Pancreas (tissue), 10 donors: ENCODE results near the gene PAM. TPM values are rescaled to one million over a fixed set of nuclear protein-coding genes. Genes with fewer than 3 reads are reported as not detected.

ENCODE experiments used
- ATAC-seq, 4 donors: fragments of 200-7000 bp; cut with Tn5 transposase; one replicate each; pipeline versions ENCODE4 v1.8.0 to v1.9.1; 2020; ENCODE audit warnings: mild to moderate bottlenecking in 4 of 4, moderate library complexity in 4 of 4
- DNase-seq, 6 donors: peaks; one replicate each; pipeline ENCODE4 v3.0.0-alpha.2; 2020
- FAIRE-seq: peaks from 2 replicates; lab custom pipeline; 2012; peaks lifted over from hg19 to GRCh38; lab: Jason Lieb, UNC
- H3K27ac ChIP-seq, 4 donors: fragments of 200-600 bp; sonication (generic); 1 replicate in 3 of 4; 2 replicates in 1 of 4; pipeline versions ENCODE4 v1.5.0 to v1.8.0; 2020
- H3K27me3 ChIP-seq, 4 donors: fragments of 200-600 bp; one replicate each; pipeline ENCODE4 v1.8.0; 2021
- H3K36me3 ChIP-seq, 3 donors: fragments of 200-600 bp; sonication (generic) in 1 of 3; one replicate each; pipeline versions ENCODE4 v1.5.0 to v1.8.0; 2020 to 2021
- H3K4me1 ChIP-seq, 3 donors: fragments of 200-600 bp; one replicate each; pipeline ENCODE4 v1.8.0; 2021
- H3K4me3 ChIP-seq, 4 donors: fragments of 200-600 bp; sonication (generic) in 2 of 4; one replicate each; pipeline versions ENCODE4 v1.5.0 to v1.8.0; 2020 to 2021
- H3K9me3 ChIP-seq, 4 donors: fragments of 200-600 bp; one replicate each; pipeline ENCODE4 v1.8.0; 2021
- WGBS, 2 donors: extraction: QIAGEN DNeasy Blood & Tissue Kit; methylation state at CpG; one replicate each; pipeline ENCODE4 v1.1.7; 2013; 5-methylcytosine and 5-hydroxymethylcytosine counted together
- intact Hi-C, 3 donors: fragments of 100-400 bp; cut with DNase I; formaldehyde crosslinking; loops; one replicate each; pipeline versions ENCODE4 v1.11.1 to v1.14.2; 2022
- polyA plus RNA-seq, 2 donors: library from polyadenylated mRNA; stranded (reverse); fragments of 200-250 nt; gene quantifications; one replicate each; pipeline ENCODE4 v1.2.3, GENCODE V29; 2013
- total RNA-seq, 6 donors: library from RNA; stranded (reverse); fragmentation: NEBNext Ultra II Directional in 4 of 6; extraction: Animal tissue kit (Norgen Biotek cat#: 25700) in 4 of 6; gene quantifications; one replicate each; pipeline versions ENCODE4 v1.2.1 to v1.2.4, GENCODE V29; 2021 to 2023
- TF ChIP-seq, protein P1 (sequence below), 4 donors: fragments of 200-600 bp; sonication (generic) in 3 of 4; IDR thresholded peaks; one replicate each; pipeline versions ENCODE4 v1.5.0 to v1.8.0; 2021; ENCODE audit warnings: antibody characterized with exemption in 4 of 4
- donor health status: healthy with polysubstance abuse.
- donor health status: DM: no; HTN: no; CAD: no; lungs with moderate emphysema.
- donor health status: DM: no; HTN: no; CAD: no.
- donor health status: control.
- donor health status: control.
- donor health status: Bipolar disorder and iron deficiency.
- donor health status: DM: yes; HTN: yes; CAD: no.
- donor health status: DM: no; HTN: no; CAD: no.
- donor health status: DM: no; HTN: no; CAD: no.
- donor health status: DM: yes; HTN: yes; CAD: no.

Gene PAM
- total and polyA plus RNA-seq, 8 donors = 47.0 to 242 (median 85.8) TPM

DNA sequence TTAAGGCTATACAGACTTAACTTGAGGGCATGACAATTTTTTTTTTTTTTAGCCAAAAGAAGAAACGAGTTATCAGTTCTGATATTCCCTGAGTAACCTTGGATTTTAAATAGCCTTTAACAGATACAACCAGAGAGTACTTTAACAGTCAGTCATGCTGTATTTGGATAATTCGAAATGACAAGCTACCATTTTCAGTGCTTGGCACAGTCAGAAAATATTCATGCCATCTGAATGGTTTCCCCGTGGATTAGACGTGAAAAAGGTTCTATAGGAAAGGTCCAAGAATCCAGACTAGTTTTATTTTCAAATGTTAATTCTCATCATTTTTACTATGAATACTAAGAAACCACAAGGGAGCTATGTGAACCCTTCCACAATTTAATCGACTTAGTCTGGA, 165.7 kb downstream of the PAM start:
- H3K9me3 ChIP-seq = no peaks in the 10 kb centered on the region
- H3K27me3 ChIP-seq = no peaks in the 10 kb centered on the region
- intact Hi-C loops = no loop called here
- H3K36me3 ChIP-seq = no peaks in the 10 kb centered on the region
- H3K4me1 ChIP-seq = peaks cover 0 to 3% (median 0%) of the 10 kb centered on the region in 3 donors
- H3K4me3 ChIP-seq = no peak overlapping the region
- FAIRE-seq = no peak
- 83 to 87% methylated on average over 5 of the region's 5 CpGs for WGBS, 2 donors
- H3K27ac ChIP-seq = no peak overlapping the region
- TF ChIP-seq, protein P1, sequence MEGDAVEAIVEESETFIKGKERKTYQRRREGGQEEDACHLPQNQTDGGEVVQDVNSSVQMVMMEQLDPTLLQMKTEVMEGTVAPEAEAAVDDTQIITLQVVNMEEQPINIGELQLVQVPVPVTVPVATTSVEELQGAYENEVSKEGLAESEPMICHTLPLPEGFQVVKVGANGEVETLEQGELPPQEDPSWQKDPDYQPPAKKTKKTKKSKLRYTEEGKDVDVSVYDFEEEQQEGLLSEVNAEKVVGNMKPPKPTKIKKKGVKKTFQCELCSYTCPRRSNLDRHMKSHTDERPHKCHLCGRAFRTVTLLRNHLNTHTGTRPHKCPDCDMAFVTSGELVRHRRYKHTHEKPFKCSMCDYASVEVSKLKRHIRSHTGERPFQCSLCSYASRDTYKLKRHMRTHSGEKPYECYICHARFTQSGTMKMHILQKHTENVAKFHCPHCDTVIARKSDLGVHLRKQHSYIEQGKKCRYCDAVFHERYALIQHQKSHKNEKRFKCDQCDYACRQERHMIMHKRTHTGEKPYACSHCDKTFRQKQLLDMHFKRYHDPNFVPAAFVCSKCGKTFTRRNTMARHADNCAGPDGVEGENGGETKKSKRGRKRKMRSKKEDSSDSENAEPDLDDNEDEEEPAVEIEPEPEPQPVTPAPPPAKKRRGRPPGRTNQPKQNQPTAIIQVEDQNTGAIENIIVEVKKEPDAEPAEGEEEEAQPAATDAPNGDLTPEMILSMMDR (IDR thresholded peaks at IDR 0.05) = no peak
- ATAC-seq = no peak
- DNase-seq = no peak

DNA sequence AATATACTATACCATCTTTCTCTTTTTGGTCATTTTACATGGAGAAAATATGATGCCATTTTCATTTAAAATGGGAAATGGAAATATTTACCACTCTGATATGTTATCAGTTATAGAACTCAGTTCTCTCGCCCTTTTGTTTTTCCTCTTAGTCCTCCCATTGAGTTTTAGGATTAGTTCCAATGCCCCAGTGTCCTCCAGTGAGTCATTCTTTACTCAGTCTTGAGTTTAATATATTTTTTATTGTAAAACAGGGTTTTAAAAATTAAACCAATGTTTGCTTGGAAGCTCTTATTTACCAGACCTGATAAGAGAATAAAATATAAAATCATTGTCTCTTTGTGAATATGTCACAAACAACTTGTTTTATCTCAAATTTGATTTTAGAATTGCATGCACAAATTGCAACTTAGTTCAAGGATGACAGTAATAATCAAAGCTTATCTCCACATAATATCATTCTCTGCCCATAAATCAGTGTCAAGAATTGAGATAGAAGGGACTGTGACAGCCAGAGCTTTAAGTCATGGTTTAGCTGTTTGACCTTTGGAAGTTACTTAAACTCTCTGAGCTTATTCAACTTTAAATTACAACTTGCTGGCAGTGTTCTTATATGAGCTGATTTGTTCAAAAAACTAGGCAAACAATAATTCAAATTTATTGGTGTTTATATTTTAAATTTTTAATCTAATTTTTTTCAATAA, 166.4 kb downstream of the PAM start:
- ATAC-seq = no peak
- FAIRE-seq = no peak
- no peak for DNase-seq
- no peaks in the 10 kb centered on the region for H3K36me3 ChIP-seq
- H3K4me3 ChIP-seq = no peak overlapping the region
- TF ChIP-seq, protein P1 (IDR thresholded peaks at IDR 0.05) = no peak
- 40 to 47% methylated on average over 1 of the region's 1 CpG for WGBS, 2 donors
- H3K27me3 ChIP-seq = no peaks in the 10 kb centered on the region
- peaks cover 0 to 3% (median 0%) of the 10 kb centered on the region in 3 donors for H3K4me1 ChIP-seq
- H3K9me3 ChIP-seq = no peaks in the 10 kb centered on the region
- H3K27ac ChIP-seq = no peak overlapping the region
- intact Hi-C loops = no loop called here

DNA sequence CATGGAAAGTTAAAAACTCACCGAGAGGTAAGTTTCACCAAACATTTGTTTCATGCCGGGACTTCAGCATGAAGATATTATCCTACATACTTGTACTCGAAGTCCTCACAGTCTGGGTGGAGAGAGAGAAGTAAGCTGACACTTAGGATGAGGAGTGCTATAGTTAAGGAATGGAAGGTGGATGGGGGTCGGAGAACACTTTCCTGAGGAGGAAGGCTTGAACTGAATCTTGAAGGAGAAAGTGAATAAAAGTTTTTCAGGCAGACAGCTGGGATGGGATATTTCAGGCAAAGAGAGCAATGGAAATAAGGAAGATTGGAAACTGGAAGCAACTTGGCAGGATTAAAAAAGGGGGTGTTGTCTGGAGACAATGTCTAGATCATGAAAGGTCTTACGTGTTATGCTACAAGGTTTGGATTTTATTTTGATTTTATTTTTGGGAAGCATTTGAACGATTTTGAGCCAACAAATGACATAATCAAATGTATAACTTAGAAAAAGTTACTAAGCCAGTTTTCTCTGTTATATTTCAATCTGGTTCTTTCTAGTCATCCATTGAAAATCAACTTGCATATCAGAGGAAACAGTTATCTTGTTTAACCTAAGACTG, 167.1 kb downstream of the PAM start:
- intact Hi-C loops = no loop called here
- ATAC-seq = no peak
- no peak overlapping the region for H3K4me3 ChIP-seq
- H3K9me3 ChIP-seq = no peaks in the 10 kb centered on the region
- 80 to 86% methylated on average over 6 of the region's 6 CpGs for WGBS, 2 donors
- peaks cover 0 to 3% (median 0%) of the 10 kb centered on the region in 3 donors for H3K4me1 ChIP-seq
- no peak overlapping the region for H3K27ac ChIP-seq
- no peaks in the 10 kb centered on the region for H3K36me3 ChIP-seq
- no peaks in the 10 kb centered on the region for H3K27me3 ChIP-seq
- TF ChIP-seq, protein P1 (IDR thresholded peaks at IDR 0.05) = no peak
- DNase-seq = no peak
- FAIRE-seq = no peak

DNA sequence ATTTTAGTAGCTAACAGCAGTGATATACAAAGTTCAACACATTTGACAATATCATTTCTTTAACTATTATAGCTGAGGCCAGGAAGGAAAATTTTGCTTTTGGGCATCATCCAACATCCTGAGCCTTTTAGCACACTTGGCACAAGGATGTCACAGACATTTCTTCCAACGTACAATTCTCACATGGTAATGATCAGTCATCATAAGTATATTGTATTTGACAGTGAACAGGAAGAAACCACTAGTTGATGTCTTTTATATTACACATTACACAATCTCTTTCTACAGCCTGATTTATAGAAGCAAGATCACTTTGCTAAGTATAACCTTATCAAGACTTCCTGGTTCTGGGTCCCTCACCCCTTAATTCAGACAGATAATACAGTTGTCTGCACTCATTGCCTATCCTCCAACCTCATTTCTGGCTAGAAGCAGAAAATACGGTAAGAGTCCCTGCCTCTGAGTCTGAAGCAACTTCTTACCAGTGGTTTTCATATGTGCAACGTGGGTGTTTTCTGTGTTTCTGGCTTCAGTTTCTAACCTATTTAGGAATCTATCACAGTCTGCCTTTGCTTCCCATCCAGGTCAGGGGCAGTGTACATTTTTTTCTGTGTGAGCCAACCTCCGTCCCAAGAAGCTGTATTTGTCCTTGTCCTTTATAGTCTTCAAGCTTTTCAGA, 167.8 kb downstream of the PAM start:
- peaks cover 0 to 3% (median 0%) of the 10 kb centered on the region in 3 donors for H3K4me1 ChIP-seq
- intact Hi-C loops = no loop called here
- H3K36me3 ChIP-seq = no peaks in the 10 kb centered on the region
- WGBS, 2 donors = 76 to 78% methylated on average over 4 of the region's 4 CpGs
- no peak for ATAC-seq
- H3K27me3 ChIP-seq = no peaks in the 10 kb centered on the region
- no peak overlapping the region for H3K4me3 ChIP-seq
- TF ChIP-seq, protein P1 (IDR thresholded peaks at IDR 0.05) = no peak
- no peak overlapping the region for H3K27ac ChIP-seq
- no peaks in the 10 kb centered on the region for H3K9me3 ChIP-seq
- no peak for FAIRE-seq
- DNase-seq = no peak
